HFF-Myc (cell line): ENCODE results near the gene C1QTNF5.

Source experiments
- DNase-seq: peaks from one replicate; pipeline ENCODE4 v3.0.0-alpha.2; 2011; ENCODE audit warnings: low read depth; ENCODE audit errors: extremely low read depth
- H3K4me3 ChIP-seq: replicated peaks from 2 replicates; pipeline ENCODE4 v1.5.1; 2011; ENCODE audit warnings: low read depth, mild to moderate bottlenecking, control low read depth, low read length
- TF ChIP-seq, protein P1 (sequence below): IDR thresholded peaks from 2 replicates; pipeline ENCODE4 v1.5.1; 2012; ENCODE audit warnings: mild to moderate bottlenecking, low read depth, low read length, control low read depth; ENCODE audit errors: missing control alignments

The C1QTNF5 gene

DNA sequence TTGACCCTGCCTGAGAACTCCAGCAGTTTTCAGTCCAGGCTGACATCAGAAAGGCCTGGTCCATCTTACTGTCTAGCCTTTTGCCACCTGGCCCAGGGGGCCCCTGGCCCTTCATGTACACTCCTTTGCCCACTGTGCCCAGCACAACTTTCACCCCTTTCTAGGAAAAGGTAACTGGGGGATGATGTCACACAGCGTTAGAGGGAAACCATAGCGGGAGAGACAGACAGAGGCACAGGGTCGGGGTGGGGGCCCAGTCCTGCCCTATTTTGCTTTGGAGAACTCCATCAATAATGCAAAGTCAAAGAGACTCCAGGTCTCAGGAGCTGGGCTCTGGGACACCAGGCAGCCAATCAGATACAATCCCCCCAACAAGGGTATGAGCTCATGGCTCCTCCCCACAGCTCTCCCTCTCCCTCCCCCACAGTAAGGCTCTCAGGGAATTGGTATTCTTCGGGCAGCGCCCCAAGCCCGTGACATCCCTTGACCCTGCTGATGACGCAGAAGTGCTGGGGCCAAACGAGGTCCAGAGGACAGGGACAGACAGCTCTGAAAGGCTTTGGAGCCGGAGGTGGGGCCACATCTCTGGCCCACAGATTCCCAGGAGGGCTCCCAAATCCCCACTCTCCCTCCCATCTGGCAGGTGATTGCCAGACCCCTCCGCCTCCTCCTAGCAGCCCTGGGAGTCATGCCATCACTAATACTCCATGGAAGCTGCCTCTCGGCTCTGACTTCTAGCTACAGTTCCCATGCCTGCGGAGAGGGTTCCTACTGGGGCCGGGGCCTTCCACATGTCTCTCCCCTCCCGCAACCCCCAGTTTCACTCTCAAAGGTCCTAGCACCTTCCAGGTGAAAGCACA lies 34.9 kb upstream of the C1QTNF5 start:
- H3K4me3 ChIP-seq: no peak overlapping the region
- TF ChIP-seq, protein P1, sequence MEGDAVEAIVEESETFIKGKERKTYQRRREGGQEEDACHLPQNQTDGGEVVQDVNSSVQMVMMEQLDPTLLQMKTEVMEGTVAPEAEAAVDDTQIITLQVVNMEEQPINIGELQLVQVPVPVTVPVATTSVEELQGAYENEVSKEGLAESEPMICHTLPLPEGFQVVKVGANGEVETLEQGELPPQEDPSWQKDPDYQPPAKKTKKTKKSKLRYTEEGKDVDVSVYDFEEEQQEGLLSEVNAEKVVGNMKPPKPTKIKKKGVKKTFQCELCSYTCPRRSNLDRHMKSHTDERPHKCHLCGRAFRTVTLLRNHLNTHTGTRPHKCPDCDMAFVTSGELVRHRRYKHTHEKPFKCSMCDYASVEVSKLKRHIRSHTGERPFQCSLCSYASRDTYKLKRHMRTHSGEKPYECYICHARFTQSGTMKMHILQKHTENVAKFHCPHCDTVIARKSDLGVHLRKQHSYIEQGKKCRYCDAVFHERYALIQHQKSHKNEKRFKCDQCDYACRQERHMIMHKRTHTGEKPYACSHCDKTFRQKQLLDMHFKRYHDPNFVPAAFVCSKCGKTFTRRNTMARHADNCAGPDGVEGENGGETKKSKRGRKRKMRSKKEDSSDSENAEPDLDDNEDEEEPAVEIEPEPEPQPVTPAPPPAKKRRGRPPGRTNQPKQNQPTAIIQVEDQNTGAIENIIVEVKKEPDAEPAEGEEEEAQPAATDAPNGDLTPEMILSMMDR: no peak
- DNase-seq: no peak

DNA sequence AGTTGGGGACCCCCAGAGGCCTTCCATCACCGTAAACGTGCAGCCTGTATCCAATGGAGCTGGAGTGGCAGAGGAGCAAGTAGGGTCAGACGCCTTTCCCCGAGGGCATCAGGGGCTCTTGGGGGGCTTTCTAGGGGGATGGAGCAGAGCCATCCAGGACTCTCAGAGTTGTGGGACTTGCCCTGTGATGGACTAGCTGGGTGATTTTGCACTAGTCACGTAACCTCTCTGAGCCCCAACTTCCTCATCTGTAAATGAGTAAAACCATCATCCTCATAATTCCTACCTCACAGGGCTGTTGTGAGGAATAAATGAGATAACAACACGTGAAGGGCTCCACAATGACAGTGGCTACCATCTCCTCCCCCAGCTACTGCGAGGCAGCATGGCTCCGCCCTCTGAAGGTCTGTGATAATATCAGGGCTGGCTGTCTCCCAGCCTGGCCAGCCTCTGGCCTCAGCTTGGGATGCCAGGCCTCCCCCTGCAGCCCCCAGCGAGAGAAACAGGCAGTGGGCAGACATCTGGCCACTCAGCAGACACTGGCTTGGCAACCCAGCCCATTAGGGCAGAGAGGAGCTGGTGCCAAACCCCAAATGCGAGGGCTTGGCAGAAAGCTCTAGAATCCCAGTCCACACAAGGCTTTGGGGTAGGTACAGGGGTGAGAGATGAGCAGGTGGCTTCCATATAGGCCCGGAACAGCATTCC lies 34.1 kb upstream of the C1QTNF5 start:
- no peak for DNase-seq
- TF ChIP-seq, protein P1: no peak
- H3K4me3 ChIP-seq: no peak overlapping the region

DNA sequence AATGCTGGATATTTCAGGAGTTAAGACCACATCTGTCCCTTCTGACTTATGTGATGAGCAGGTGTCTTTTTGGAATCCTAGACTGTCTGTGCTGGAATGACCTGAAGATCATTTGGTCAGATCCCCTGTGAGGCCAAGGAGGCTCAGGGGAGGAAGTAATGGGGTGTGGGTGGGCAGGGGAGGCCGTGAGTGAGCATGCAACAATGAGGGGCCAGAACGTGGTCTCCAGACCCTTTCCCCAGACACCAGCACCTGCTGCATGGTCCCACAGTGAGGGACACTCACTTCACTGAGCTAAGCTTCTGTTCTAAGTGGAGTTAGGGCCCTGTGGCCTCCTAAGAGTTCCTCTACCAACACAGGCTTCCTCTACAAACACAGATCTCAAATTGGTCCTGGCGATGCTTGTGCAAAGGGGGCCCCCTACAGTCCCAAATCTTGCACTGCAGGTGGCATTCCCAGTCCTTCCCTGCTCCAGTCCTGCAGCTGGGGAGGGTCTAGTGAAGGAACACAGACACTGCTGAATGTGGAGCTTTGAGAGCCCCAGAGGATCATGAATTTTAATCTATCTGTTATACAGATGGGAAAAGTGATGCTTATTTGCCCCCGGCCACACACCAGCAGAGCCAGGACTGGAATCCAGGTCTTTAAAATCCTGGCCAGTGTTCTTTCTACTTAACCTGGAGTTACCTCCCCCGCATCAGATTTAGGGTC lies 33.4 kb upstream of the C1QTNF5 start:
- no peak overlapping the region for H3K4me3 ChIP-seq
- TF ChIP-seq, protein P1: peak; percentile 97
- DNase-seq: no peak

DNA sequence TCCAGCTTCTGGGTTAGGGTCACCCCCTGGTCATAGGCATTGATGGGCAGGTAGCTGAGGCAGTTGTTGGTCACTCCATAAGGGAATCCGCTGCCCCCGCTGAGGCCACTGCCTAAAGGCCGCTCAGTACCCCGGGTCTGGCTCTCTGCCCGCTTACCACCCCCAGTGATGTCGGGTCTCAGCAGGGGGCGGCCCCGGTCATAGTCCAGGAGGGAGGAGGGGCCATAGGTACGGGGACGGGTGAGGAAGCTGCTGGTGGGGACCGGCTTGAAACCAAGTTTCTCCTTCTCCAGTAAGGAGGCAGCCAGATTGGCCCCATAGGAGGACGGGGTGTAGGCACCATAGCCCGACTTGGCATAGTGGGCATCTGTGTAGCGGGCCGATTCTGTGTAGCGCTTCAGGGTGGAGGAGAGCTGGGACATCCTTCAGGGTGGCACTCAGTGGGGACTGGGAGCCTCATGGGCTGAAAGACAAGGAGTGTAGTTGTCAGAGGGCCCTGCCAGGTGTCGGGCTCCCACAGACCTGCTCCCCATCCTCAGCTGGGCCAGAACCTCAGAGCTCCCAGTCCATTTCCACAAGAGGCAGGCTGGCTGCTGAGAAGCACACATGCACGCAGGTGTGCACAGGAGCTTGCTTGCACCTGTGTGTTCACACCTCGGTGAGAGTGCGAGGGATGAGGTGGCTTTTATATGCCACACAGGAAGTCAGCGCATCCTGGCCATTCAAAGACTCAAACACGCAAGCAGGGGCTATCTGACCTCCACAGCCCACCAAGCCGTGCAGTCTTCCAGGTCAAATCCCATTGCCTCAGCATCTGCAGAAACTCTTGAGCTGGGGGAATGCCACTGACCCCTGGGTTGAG lies 32.6 kb upstream of the C1QTNF5 start:
- TF ChIP-seq, protein P1: no peak
- DNase-seq: no peak
- no peak overlapping the region for H3K4me3 ChIP-seq

DNA sequence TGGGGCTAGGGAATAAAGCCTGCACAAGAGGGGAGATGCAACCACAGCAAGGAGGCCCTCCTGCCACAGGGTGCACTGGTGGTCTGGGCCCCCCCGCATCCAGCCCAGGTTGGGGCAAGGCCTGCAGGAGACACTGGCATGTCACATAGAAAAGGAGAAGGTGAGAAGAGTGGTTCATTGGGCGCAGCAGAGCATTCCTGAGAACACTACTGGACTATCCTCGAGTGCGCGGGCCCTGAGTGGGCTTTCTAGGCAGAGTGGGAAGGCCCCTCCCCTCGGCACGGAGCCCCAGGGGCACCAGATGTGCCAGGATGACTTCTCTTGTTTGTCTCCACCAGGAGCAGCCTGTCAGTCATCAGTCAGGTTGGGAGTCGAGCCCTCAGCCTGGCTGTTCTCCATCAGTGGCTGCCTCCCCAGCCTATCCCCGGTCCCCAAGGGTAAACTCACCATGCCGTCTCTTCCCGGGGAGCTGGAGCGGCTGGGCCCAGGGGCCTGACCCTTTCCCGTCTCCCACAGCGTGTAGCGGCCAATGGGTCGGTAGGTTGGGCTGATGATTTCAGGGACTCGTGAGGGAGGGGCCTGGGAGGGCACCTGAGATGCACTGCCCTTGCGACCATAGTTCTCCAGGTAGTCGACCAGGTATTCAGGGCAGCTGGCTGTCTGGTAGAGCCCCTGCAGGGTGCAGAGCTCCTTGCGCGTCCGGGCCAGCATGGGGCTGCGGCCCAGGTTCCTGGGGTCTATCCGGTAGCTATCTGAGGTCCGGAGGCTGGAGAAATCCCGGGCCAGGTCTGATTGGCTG lies 31.8 kb upstream of the C1QTNF5 start:
- H3K4me3 ChIP-seq: no peak overlapping the region
- TF ChIP-seq, protein P1: no peak
- no peak for DNase-seq
